Fibroblast of mammary gland (primary cell): ENCODE results near the gene ATP2C2.

ENCODE experiments used
- DNase-seq: peaks from one replicate; pipeline ENCODE4 v3.0.0-alpha.2; 2010; ENCODE audit warnings: low read depth
- H3K4me3 ChIP-seq: 2 replicates; pipeline ENCODE4 v1.5.1; 2011; ENCODE audit warnings: low read depth, mild to moderate bottlenecking, low read length, moderate library complexity; ENCODE audit not compliant: control insufficient read depth
- TF ChIP-seq, protein P1 (sequence below): conservative IDR thresholded peaks from 2 replicates; pipeline ENCODE4 v1.5.1; 2011; ENCODE audit warnings: low read depth, low read length, inconsistent platforms; ENCODE audit not compliant: control insufficient read depth, insufficient read depth

The ATP2C2 gene

DNA sequence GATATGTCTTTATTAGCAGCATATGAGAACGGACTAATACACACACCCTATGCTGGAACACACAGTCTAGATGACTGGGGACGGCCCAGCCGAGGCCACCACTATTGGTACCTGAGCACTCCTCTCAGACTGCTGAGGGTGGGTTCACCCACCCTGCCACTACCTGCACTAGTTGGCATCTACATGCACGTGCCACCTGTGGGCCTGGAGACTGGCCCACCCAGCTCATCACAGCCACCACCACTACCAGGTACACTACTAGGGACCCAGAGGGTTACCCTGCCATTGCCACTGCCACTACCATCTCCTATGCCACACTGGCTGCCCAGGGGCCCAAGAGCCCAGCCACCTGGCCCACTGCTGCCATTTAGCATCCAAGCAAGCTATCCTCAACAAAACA, 103.6 kb downstream of the ATP2C2 start:
- TF ChIP-seq, protein P1, sequence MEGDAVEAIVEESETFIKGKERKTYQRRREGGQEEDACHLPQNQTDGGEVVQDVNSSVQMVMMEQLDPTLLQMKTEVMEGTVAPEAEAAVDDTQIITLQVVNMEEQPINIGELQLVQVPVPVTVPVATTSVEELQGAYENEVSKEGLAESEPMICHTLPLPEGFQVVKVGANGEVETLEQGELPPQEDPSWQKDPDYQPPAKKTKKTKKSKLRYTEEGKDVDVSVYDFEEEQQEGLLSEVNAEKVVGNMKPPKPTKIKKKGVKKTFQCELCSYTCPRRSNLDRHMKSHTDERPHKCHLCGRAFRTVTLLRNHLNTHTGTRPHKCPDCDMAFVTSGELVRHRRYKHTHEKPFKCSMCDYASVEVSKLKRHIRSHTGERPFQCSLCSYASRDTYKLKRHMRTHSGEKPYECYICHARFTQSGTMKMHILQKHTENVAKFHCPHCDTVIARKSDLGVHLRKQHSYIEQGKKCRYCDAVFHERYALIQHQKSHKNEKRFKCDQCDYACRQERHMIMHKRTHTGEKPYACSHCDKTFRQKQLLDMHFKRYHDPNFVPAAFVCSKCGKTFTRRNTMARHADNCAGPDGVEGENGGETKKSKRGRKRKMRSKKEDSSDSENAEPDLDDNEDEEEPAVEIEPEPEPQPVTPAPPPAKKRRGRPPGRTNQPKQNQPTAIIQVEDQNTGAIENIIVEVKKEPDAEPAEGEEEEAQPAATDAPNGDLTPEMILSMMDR, result no peak
- no peak overlapping the region for H3K4me3 ChIP-seq
- DNase-seq, result no peak

DNA sequence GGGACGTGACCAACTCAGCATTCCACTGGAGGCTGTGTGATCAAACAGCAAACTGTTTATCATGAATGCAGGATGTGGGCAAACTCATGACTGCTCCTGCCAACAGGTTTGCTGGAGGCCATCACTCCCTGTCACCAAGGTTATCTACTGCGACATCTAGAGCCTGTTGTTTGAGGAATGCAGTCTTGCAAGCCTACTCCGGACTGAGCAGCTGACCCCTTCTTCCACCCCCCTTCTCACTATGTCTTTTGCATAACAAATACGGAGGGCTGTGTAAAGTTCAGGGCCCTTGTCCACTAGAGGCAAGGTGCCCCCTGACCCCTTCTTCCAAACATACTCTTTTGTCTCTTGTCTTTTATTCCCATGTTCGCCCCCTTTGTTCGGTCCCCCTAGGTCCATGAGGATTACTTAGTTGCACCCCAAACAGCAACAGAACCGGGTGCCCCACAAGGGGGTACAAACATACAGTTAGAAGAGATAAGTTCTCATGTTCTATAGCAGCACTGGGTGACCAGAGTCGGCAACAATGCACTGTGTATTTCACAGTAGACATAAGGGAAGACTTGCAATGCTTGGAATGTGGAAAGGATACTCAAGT, 107.4 kb downstream of the ATP2C2 start:
- no peak for DNase-seq
- TF ChIP-seq, protein P1, result no peak

DNA sequence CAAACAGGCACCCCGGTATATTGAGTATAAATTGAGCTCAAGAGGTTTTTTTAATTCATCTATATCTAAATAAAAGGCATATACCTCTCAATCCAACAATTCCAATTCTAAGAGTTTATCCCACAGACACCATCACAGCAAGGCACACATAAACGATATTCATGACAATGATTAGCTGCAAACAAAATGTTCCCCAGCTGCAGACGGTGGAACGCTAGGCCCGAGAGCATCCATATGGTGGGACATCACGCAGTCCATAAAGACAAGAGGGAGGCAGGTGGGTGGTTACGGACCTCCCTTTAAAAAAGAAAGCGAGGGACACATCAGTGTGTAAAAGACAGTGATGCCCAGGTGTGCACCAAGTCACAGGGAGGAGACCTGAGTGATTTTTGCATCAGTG, 108.1 kb downstream of the ATP2C2 start:
- no peak for DNase-seq
- H3K4me3 ChIP-seq, result no peak overlapping the region
- TF ChIP-seq, protein P1, result no peak

More for the DNA sequence above, 107.4 kb downstream of the ATP2C2 start:
- no peak overlapping the region for H3K4me3 ChIP-seq

DNA sequence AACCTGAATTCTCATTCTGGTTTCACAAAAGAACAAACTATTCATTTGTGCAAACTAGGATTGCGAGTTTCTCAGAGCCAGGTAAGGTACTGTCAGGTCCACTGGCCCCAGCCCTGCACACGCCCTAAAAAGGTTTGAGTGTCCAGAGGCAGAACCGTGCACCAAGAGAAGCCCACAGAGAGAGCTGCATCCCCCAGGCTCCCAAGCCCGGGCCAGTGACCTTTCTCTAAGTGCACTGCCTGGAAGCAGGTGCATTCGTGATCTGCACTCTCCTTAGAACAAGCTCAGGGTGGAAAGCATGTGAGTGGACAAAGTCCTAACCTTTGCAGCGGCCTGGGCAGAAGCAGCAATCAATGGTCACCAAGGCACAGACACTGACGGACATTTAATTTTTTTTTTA, 109.3 kb downstream of the ATP2C2 start:
- TF ChIP-seq, protein P1, result no peak
- H3K4me3 ChIP-seq, result no peak overlapping the region
- no peak for DNase-seq

DNA sequence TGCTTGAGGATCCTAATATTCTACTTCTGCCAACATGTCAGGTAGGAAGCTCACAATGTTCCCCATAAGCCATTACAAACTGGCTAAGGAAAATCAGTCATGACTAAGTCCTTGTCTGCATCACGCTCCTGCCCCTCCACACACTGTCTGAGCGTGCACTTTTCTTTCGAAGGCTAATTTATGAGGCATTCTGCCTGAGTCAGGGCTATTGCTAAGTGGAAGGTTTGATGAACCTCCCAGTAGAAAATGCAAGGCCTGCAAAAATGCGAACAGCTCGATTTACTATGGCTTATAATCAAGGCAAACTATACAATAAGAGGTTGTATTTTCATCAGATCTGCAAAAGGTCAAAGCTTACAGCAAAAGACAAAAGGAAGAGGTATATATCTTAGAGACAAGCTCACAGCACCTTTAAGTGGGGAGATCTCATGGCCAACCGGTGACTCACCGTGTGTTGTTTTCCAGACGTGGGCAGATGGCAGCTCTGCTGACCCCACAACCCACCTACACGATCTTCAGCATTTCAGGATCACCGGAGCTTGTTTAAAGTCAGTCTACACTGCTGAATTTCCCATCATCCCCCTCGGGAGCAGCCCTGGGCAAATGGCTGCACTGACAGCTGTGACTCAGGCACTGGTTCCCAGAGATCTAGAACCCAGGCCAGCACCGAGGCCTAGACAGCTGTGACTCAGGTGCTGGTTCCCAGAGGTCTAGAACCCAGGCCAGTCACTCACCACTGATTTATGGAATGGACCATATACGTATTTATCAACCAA, 110.0 kb downstream of the ATP2C2 start:
- TF ChIP-seq, protein P1, result no peak
- H3K4me3 ChIP-seq, result no peak overlapping the region
- peak; percentile 91 for DNase-seq

DNA sequence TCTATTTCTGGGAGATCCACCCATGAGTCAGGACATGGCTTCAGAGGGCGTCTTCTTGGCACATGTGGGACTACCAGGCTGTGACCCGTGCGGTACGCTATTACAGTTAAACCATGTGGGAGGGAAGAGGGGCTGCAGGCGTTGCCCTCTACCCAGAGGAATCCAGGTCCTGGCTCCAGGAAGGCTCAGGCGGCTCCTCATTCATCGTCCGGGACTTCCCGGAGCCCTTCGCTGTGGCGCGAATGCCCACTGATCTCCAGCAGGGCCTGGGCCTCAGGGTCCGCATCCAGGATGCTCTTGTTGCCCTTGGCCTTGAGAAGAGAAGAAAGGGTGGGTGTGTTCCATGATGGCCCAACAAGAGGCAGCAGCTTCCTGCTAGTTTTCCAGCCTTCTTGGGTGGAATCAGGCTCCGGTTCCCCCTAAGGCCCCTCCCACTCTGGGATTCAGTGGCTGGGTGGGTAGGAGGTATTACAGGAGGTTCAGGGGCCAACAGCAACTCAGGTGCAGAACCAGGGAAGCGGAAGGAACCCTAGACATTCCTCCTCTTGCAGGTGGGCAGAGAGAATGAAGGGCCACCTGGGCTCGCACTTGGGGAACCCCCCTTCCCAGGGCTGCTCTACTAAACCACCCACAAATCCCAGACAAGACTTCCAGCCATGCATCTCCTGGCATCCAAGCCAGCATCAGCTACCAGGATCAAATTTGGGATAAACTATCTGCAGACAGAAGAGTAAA, 111.5 kb downstream of the ATP2C2 start:
- DNase-seq, result no peak
- H3K4me3 ChIP-seq, result no peak overlapping the region
- TF ChIP-seq, protein P1, result no peak
